HCT116 (cell line): ENCODE results near the gene ABHD16B. TPM values are rescaled to one million over a fixed set of nuclear protein-coding genes. Genes with fewer than 3 reads are reported as not detected.
"Not testable (repeated sequence)": the region's sequence is repeated elsewhere in the genome, so short reads cannot be mapped to it uniquely, and the experiment has no call there.

ENCODE experiments used
- ATAC-seq: fragments of 200-7000 bp; cut with Tn5 transposase; 2 replicates; pipeline ENCODE4 v1.9.1; 2020; ENCODE audit warnings: mild to moderate bottlenecking, moderate library complexity
- BruUV-seq: library from RNA; stranded (reverse); fragments of 400-500 nt; replicated peaks from 2 replicates; lab custom pipeline; 2021; lab: Mats Ljungman, UMichigan
- CTCF ChIA-PET: fragments of 300-600 bp; sonication (Branson Sonifier 250); formaldehyde crosslinking; loops from one replicate; lab custom pipeline; 2021; ENCODE audit warnings: antibody characterized with exemption; lab: Charles Lee
- POLR2A ChIA-PET: fragments of 300-600, 350-600 bp; sonication (Branson Sonifier 250); formaldehyde crosslinking; loops from one replicate; lab custom pipeline; 2021; ENCODE audit warnings: antibody characterized with exemption; lab: Charles Lee
- RAD21 ChIA-PET, 2 experiments: fragments of 300-600 bp; sonication (Branson Sonifier 250); formaldehyde crosslinking; loops; one replicate each; lab custom pipeline; 2023; ENCODE audit warnings: low total read pairs in 2 of 2; ENCODE audit not compliant: uncharacterized antibody in 2 of 2, unreplicated experiment in 2 of 2, low non-redundant PET in 1 of 2; lab: Charles Lee
- DNase-seq: peaks from one replicate; pipeline ENCODE4 v3.0.0-alpha.2; 2010; ENCODE audit warnings: low read depth, low spot score
- H2AFZ ChIP-seq: fragments of 200-600 bp; shearing (Covaris generic), sonication (generic); 2 replicates; pipeline ENCODE4 v1.6.1; 2017; ENCODE audit warnings: low read depth, mixed run types, mixed read lengths, antibody characterized with exemption, low read length; ENCODE audit not compliant: poor library complexity, severe bottlenecking
- H3K27ac ChIP-seq: 2 replicates; pipeline ENCODE4 v1.5.1; 2012; ENCODE audit warnings: low read depth, low read length
- H3K27me3 ChIP-seq: fragments of 200-600 bp; sonication (generic); 2 replicates; pipeline ENCODE4 v1.6.1; 2016; ENCODE audit warnings: mixed run types, low read length, mixed read lengths; ENCODE audit not compliant: insufficient read depth
- H3K36me3 ChIP-seq, 2 experiments: fragments of 200-500 bp in 1 of 2; fragments of 200-600 bp in 1 of 2; sonication (Bioruptor generic) in 1 of 2; sonication (generic) in 1 of 2; 2 replicates each; pipeline versions ENCODE4 v1.5.1 to v1.6.1; 2014 to 2016; ENCODE audit warnings: low read length in 2 of 2, inconsistent platforms in 1 of 2, mixed read lengths in 1 of 2, mixed run types in 1 of 2; ENCODE audit not compliant: insufficient read depth in 2 of 2, control insufficient read depth in 1 of 2
- H3K4me1 ChIP-seq, 2 experiments: fragments of 200-600 bp in 1 of 2; sonication (generic) in 1 of 2; 2 replicates each; pipeline versions ENCODE4 v1.5.1 to v1.6.1; 2012 to 2017; ENCODE audit warnings: low read length in 2 of 2, inconsistent platforms in 1 of 2, mild to moderate bottlenecking in 1 of 2, mixed read lengths in 1 of 2, mixed run types in 1 of 2, moderate library complexity in 1 of 2; ENCODE audit not compliant: insufficient read depth in 2 of 2, control insufficient read depth in 1 of 2
- H3K4me2 ChIP-seq: fragments of 200-600 bp; sonication (generic); 2 replicates; pipeline ENCODE4 v1.6.1; 2017; ENCODE audit warnings: mixed run types, low read length, mixed read lengths
- H3K4me3 ChIP-seq, 2 experiments: fragments of 200-600 bp in 1 of 2; sonication (generic) in 1 of 2; replicated peaks in 1 of 2; 2 replicates each; pipeline ENCODE4 v1.5.1; 2011 to 2016; ENCODE audit warnings: low read length in 2 of 2, control low read depth in 1 of 2, low read depth in 1 of 2, mild to moderate bottlenecking in 1 of 2, mixed read lengths in 1 of 2, mixed run types in 1 of 2
- H3K79me2 ChIP-seq: fragments of 200-600 bp; sonication (generic); 2 replicates; pipeline ENCODE4 v1.6.1; 2017; ENCODE audit warnings: mild to moderate bottlenecking, mixed run types, low read length, moderate library complexity, mixed read lengths; ENCODE audit not compliant: insufficient read depth
- H3K9ac ChIP-seq: fragments of 200-600 bp; sonication (generic); 2 replicates; pipeline ENCODE4 v1.6.1; 2016; ENCODE audit warnings: low read length, mixed read lengths
- H3K9me2 ChIP-seq: fragments of 200-600 bp; sonication (generic), shearing (Covaris generic); 2 replicates; pipeline ENCODE4 v1.6.1; 2017; ENCODE audit warnings: mixed run types, mild to moderate bottlenecking, moderate library complexity; ENCODE audit not compliant: insufficient read depth
- H3K9me3 ChIP-seq, 2 experiments: fragments of 200-500 bp in 1 of 2; fragments of 200-600 bp in 1 of 2; sonication (Bioruptor generic) in 1 of 2; sonication (generic) in 1 of 2; 2 replicates each; pipeline ENCODE4 v1.6.1; 2014 to 2017; ENCODE audit warnings: low read length in 2 of 2, mixed read lengths in 2 of 2, inconsistent platforms in 1 of 2, low read depth in 1 of 2, mild to moderate bottlenecking in 1 of 2, mixed run types in 1 of 2, moderate library complexity in 1 of 2; ENCODE audit not compliant: control insufficient read depth in 1 of 2, insufficient read depth in 1 of 2
- H4K20me1 ChIP-seq: fragments of 200-600 bp; sonication (generic), shearing (Covaris generic); 2 replicates; pipeline ENCODE4 v1.6.1; 2017; ENCODE audit warnings: mixed run types, mild to moderate bottlenecking, moderate library complexity; ENCODE audit not compliant: insufficient read depth
- EZH2 ChIP-seq: fragments of 200-600 bp; sonication (generic); IDR thresholded peaks from 2 replicates; pipeline ENCODE4 v1.6.1; 2017; ENCODE audit warnings: antibody characterized with exemption, mixed run types
- EZH2phosphoT487 ChIP-seq: fragments of 200-600 bp; IDR thresholded peaks from 2 replicates; pipeline ENCODE4 v1.6.1; 2018; ENCODE audit warnings: antibody characterized with exemption, borderline replicate concordance
- JUND ChIP-seq: IDR thresholded peaks from 2 replicates; pipeline ENCODE4 v1.6.1; 2012
- RAD21 ChIP-seq: IDR thresholded peaks from 2 replicates; pipeline ENCODE4 v1.6.1; 2012; ENCODE audit warnings: low read depth, mild to moderate bottlenecking
- SRF ChIP-seq: IDR thresholded peaks from 2 replicates; pipeline ENCODE4 v1.6.1; 2012; ENCODE audit warnings: low read depth
- TCF7L2 ChIP-seq: IDR thresholded peaks from 2 replicates; pipeline ENCODE4 v1.7.0; 2011; ENCODE audit warnings: borderline replicate concordance, inconsistent platforms; ENCODE audit not compliant: insufficient read depth, insufficient read length; ENCODE audit errors: extremely low read depth
- ZFX ChIP-seq: fragments of 450-650 bp; IDR thresholded peaks from 2 replicates; pipeline ENCODE4 v1.6.1; 2017
- ZNF274 ChIP-seq: fragments of 200-500 bp; sonication (Bioruptor generic); IDR thresholded peaks from 2 replicates; pipeline ENCODE4 v1.6.1; 2014; ENCODE audit warnings: mild to moderate bottlenecking, low read depth, low read length, inconsistent platforms
- intact Hi-C: fragments of 100-400 bp; cut with micrococcal nuclease; formaldehyde crosslinking; loops from 2 replicates; pipeline ENCODE4 v1.10.0; 2022
- total RNA-seq: library from RNA; stranded (reverse); gene quantifications from one replicate; pipeline ENCODE4 v1.2.1, GENCODE V29; 2021; ENCODE audit not compliant: unreplicated experiment
- TF ChIP-seq, protein P1 (sequence below): IDR thresholded peaks from 2 replicates; pipeline ENCODE4 v1.6.1; 2012
- TF ChIP-seq, protein P2 (sequence below): IDR thresholded peaks from 2 replicates; pipeline ENCODE4 v1.6.1; 2012
- TF ChIP-seq, protein P3 (sequence below), 3 experiments: fragments of 200-600 bp in 1 of 3; sonication (generic) in 1 of 3; IDR thresholded peaks in 2 of 3; conservative IDR thresholded peaks in 1 of 3; 2 replicates each; pipeline ENCODE4 v1.5.1; 2012 to 2017; ENCODE audit warnings: low read depth in 2 of 3, low read length in 2 of 3, antibody characterized with exemption in 1 of 3, borderline replicate concordance in 1 of 3, control low read depth in 1 of 3, mild to moderate bottlenecking in 1 of 3, mixed read lengths in 1 of 3, mixed run types in 1 of 3, moderate library complexity in 1 of 3; ENCODE audit not compliant: insufficient read depth in 1 of 3

Gene ABHD16B
- total RNA-seq, 1 experiment from 2014 or later = not detected

DNA sequence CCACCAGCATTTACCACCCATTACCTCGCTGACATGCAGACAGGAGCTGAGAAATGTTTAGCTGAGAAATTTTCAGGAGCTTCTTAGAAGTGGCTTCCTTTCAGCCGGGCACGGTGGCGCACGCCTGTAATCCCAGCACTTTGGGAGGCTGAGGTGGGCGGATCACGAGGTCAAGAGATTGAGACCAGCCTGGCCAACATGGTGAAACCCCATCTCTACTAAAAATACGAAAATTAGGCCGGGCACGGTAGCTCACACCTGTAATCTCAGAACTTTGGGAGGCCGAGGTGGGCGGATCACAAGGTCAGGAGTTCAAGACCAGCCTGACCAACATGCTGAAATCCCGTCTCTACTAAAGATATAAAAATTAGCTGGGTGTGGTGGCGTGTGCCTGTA is 9.8 kb upstream of the ABHD16B start:
- ATAC-seq, H3K4me2 ChIP-seq, H3K4me3 ChIP-seq, intact Hi-C loops, H3K9me2 ChIP-seq, POLR2A ChIA-PET, BruUV-seq, H4K20me1 ChIP-seq, RAD21 ChIA-PET, H3K27ac ChIP-seq, H3K9ac ChIP-seq, H3K27me3 ChIP-seq, H3K79me2 ChIP-seq, DNase-seq, CTCF ChIA-PET, H3K9me3 ChIP-seq, H3K36me3 ChIP-seq, H2AFZ ChIP-seq: not testable (repeated sequence)
- H3K4me1 ChIP-seq = peaks cover 11 to 24% of the 10 kb centered on the region in 2 experiments

DNA sequence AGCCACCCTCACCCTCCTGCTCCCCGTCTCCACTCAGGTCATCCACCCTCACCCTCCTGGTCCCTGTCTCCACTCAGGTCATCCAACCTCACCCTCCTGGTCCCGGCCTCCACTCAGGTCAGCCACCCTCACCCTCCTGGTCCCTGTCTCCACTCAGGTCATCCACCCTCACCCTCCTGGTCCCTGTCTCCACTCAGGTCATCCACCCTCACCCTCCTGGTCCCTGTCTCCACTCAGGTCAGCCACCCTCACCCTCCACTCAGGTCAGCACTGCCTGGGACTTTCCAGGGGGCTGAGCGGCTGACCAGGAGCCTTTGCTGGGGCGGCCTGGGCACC is 7.6 kb upstream of the ABHD16B start:
- H3K9me2 ChIP-seq, H3K9me3 ChIP-seq, H3K27ac ChIP-seq, ATAC-seq, DNase-seq, H3K36me3 ChIP-seq, H2AFZ ChIP-seq, H3K4me2 ChIP-seq, H3K9ac ChIP-seq, H4K20me1 ChIP-seq, BruUV-seq, POLR2A ChIA-PET, CTCF ChIA-PET, H3K79me2 ChIP-seq, intact Hi-C loops, RAD21 ChIA-PET, H3K4me3 ChIP-seq, H3K27me3 ChIP-seq: not testable (repeated sequence)
- peaks cover 6 to 20% of the 10 kb centered on the region in 2 experiments; a peak in 3 of 4 replicates for H3K4me1 ChIP-seq

DNA sequence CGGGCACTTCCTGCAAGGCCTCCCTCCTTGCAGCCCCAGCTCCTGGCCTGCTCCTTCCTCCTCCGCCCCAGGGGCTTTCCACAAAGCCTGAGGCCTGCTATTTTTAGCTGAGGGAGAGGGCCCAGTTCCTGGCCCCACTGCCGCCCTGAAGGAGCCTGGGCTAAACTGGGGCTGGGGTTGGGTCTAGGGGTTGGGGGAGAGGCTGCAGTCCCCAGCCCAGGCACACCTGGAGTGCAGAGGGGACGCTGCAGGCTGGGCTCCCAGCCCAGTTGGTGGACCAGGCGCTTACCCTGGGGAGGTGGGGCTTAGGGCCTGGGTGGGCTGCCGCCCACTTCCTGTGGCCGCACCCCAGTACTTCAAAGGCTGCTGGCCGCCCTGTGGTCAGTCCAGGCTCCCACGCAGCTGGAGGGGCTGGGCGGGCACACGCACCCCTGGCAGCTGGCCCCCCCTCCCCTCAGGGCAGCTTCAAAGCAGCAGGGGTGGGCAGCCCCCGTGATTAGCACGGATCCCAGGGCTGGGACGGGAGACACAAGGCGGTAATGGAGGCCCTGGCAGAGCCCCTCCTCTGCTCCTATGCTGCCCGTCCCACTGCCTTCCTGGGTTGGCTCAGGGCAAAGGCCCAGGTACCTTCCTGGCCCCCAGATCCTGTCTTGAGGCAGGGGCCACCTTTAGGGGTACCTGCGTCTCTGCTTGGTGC is 7.1 kb upstream of the ABHD16B start:
- H3K4me1 ChIP-seq = peaks cover 8 to 25% of the 10 kb centered on the region in 2 experiments; a peak in 3 of 4 replicates
- TF ChIP-seq EZH2 (no peak), ZNF274 (no peak), ZFX (no peak), TCF7L2 (no peak), EZH2phosphoT487 (no peak), RAD21 (no peak), JUND (no peak), SRF (no peak)
- TF ChIP-seq, protein P1, sequence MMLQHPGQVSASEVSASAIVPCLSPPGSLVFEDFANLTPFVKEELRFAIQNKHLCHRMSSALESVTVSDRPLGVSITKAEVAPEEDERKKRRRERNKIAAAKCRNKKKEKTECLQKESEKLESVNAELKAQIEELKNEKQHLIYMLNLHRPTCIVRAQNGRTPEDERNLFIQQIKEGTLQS = no peak
- TF ChIP-seq, protein P2, sequence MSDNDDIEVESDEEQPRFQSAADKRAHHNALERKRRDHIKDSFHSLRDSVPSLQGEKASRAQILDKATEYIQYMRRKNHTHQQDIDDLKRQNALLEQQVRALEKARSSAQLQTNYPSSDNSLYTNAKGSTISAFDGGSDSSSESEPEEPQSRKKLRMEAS = no peak
- TF ChIP-seq, protein P3, sequence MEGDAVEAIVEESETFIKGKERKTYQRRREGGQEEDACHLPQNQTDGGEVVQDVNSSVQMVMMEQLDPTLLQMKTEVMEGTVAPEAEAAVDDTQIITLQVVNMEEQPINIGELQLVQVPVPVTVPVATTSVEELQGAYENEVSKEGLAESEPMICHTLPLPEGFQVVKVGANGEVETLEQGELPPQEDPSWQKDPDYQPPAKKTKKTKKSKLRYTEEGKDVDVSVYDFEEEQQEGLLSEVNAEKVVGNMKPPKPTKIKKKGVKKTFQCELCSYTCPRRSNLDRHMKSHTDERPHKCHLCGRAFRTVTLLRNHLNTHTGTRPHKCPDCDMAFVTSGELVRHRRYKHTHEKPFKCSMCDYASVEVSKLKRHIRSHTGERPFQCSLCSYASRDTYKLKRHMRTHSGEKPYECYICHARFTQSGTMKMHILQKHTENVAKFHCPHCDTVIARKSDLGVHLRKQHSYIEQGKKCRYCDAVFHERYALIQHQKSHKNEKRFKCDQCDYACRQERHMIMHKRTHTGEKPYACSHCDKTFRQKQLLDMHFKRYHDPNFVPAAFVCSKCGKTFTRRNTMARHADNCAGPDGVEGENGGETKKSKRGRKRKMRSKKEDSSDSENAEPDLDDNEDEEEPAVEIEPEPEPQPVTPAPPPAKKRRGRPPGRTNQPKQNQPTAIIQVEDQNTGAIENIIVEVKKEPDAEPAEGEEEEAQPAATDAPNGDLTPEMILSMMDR (IDR thresholded peaks at IDR 0.05 in 2 of 3, conservative IDR thresholded peaks at IDR 0.05 in 1 of 3; ENCODE audit: borderline replicate concordance in 1 of 3, insufficient read depth in 1 of 3, low read depth in 2 of 3, low read length in 2 of 3) = no peak

More for the DNA sequence above, 7.1 kb upstream of the ABHD16B start:
- Histone ChIP-seq H3K9ac (no peak overlapping the region), H3K4me2 (no peak overlapping the region), H3K9me2 (no peaks in the 10 kb centered on the region), H3K36me3 (no peaks in the 10 kb centered on the region), H4K20me1 (no peaks in the 10 kb centered on the region), H3K4me3 (no peak overlapping the region), H3K27me3 (no peaks in the 10 kb centered on the region), H3K79me2 (no peaks in the 10 kb centered on the region), H3K27ac (no peak overlapping the region; the same call in 1 of the 2 replicates), H2AFZ (no peak overlapping the region), H3K9me3 (no peaks in the 10 kb centered on the region)
- no TSS peak for BruUV-seq
- CTCF ChIA-PET = no interaction called here
- ATAC-seq (no peak), DNase-seq (no peak)
- intact Hi-C loops = no loop called here
- POLR2A ChIA-PET = interaction anchor here (1.5 kb wide), 1 partner anchor 11 kb away, joined by 6 read pairs; the partner anchor contains the start of gene TPD52L2
- RAD21 ChIA-PET = no interaction called here
